Gastroesophageal sphincter (tissue), 3 donors: ENCODE results near the gene SNX3.

Experiments used
- EP300 ChIP-seq: sonication (generic); formaldehyde crosslinking; IDR thresholded peaks from one replicate; pipeline ENCODE4 v1.6.1; 2017; ENCODE audit warnings: antibody characterized with exemption, mild to moderate bottlenecking
- POLR2A ChIP-seq, 2 donors: fragments of 450-650 bp; IDR thresholded peaks; one replicate each; pipeline ENCODE4 v1.6.1; 2017; ENCODE audit warnings: antibody characterized with exemption in 2 of 2, mild to moderate bottlenecking in 2 of 2, moderate library complexity in 1 of 2
- POLR2AphosphoS5 ChIP-seq: sonication (generic); formaldehyde crosslinking; IDR thresholded peaks from one replicate; pipeline ENCODE4 v1.6.1; 2017; ENCODE audit warnings: antibody characterized with exemption
- TF ChIP-seq, protein P1 (sequence below), 4 experiments: fragments of 200-600 bp in 2 of 4; fragments of 450-650 bp in 2 of 4; sonication (generic) in 1 of 4; IDR thresholded peaks; one replicate each; pipeline ENCODE4 v1.5.1; 2017 to 2019; ENCODE audit warnings: antibody characterized with exemption in 4 of 4, mild to moderate bottlenecking in 2 of 4, moderate library complexity in 2 of 4

DNA sequence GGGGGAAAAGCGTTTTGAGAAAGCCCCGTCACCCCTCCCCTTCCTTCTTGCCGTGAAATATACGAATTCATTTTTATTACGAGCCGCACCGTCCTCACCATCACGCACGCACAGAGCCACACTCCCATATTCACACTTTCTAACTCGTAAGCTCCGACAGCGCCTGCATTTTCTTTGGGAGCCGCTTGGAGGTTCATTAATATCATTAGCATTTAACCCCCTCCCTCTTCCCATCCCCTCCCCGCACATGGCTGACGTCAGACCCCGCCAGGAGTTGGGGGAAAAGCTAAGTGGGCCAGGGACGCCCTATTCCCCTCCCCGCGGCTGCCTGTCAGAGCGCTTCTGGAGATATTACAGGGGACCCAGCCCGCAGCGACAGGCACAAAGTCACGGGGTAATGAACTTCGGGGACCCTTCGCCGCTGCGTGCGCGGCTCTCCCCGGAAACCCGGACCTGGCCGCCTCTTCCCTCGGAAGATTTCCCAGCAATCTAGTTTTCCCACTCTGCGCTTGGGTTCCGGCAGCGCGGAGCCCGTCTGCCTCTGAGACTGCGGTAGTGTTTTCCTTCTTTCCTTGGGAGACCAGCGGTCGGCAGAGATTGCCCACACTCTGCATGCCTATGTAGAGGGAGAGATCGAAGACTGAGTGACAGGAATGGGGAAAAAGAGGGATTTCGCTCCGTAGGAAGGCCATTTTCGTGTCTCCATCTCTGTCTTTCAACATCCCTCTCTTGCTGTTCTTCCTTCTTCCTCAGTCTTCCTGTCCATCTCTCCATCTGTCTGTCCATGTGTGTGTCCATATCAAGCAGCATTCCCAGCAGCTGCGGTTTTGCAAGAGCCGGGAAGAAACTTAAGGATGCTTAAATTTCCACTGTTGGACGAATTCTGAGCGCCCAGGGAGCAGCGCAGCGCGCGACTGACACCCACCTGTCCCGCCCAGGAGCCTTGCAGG, 94.9 kb downstream of the SNX3 start, which contains the start of gene NR2E1:
- TF ChIP-seq, protein P1, sequence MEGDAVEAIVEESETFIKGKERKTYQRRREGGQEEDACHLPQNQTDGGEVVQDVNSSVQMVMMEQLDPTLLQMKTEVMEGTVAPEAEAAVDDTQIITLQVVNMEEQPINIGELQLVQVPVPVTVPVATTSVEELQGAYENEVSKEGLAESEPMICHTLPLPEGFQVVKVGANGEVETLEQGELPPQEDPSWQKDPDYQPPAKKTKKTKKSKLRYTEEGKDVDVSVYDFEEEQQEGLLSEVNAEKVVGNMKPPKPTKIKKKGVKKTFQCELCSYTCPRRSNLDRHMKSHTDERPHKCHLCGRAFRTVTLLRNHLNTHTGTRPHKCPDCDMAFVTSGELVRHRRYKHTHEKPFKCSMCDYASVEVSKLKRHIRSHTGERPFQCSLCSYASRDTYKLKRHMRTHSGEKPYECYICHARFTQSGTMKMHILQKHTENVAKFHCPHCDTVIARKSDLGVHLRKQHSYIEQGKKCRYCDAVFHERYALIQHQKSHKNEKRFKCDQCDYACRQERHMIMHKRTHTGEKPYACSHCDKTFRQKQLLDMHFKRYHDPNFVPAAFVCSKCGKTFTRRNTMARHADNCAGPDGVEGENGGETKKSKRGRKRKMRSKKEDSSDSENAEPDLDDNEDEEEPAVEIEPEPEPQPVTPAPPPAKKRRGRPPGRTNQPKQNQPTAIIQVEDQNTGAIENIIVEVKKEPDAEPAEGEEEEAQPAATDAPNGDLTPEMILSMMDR (IDR thresholded peaks at IDR 0.05) = no peak
- no peak for TF ChIP-seq POLR2AphosphoS5
- no peak for TF ChIP-seq EP300
- TF ChIP-seq POLR2A (IDR thresholded peaks at IDR 0.05) = no peak
